ENCODE results near the gene CENPN. TPM values are rescaled to one million over a fixed set of nuclear protein-coding genes. Genes with fewer than 3 reads are reported as not detected.

The CENPN gene
- total and polyA plus RNA-seq, 2 of the 13 experiments (the other 11 are each of a cell fraction or from before 2014, with no cell fraction given), result 29.7 to 129 TPM

DNA sequence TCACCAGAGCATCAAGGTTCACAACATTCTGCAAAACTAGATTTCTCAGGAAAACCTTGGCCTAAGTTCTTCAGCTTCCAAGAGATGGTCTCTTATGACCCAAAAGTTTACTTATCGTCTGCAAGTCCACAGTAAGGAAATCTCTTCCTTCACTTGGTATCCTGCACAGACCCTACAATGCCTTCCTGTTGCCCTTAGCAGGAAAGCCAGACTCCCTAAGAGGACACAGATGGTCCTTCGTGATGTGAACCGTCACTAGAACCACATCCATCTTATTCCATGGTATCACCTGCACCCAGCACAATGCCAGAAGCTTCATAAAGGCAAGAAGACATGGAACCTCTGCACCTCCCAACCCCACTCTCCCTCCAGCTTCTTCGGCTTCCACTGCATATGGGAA is 34.4 kb upstream of the CENPN start:
- peaks cover 1 to 18% of the 10 kb centered on the region in 2 experiments; a peak in 3 of 5 replicates for H3K36me3 ChIP-seq (replicated peaks in 1 of 2; ENCODE audit: control insufficient read depth in 1 of 2, insufficient read depth in 2 of 2, low read length in 2 of 2)

DNA sequence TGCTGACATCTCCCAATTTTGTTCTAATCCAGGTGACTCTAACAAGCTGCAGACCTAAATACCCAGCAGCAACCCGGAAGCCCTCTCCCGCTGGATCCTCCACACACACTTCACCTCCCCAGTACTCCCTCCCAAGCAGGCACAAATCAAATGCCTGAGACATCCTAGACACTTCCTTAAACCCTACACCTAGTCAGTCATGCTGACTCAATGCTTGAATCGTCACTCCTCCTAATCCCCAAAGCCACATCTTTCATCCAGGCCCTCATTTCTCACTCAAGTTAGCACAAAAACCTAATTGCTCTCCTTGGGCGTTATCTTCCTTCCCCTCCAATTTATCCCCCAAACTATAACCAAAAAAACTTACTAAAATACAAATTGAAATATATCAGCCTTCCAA is 33.0 kb upstream of the CENPN start:
- DNase-seq (ENCODE audit: low spot score), result no peak
- Histone ChIP-seq H3K4me3 (replicated peaks in 1 of 3; ENCODE audit: insufficient read depth in 1 of 3, low read depth in 2 of 3, low read length in 3 of 3) (no peak overlapping the region), H3K27ac (ENCODE audit: extremely low read length, insufficient read depth, low read length) (no peak overlapping the region), H3K4me2 (ENCODE audit: low read depth, low read length) (no peak overlapping the region), H3K9ac (ENCODE audit: insufficient read depth, low read depth, low read length) (no peak overlapping the region), H4K20me1 (ENCODE audit: insufficient read depth, low read length) (no peaks in the 10 kb centered on the region), H3K79me2 (ENCODE audit: insufficient read depth, low read length) (no peaks in the 10 kb centered on the region), H3K27me3 (ENCODE audit: control insufficient read depth in 1 of 2, insufficient read depth in 2 of 2, low read length in 2 of 2) (no peaks in the 10 kb centered on the region), H2AFZ (ENCODE audit: low read length) (no peak overlapping the region), H3K4me1 (ENCODE audit: insufficient read depth, low read length) (peaks cover 6% of the 10 kb centered on the region; the same call in 1 of the 2 replicates), H3K9me3 (ENCODE audit: low read length) (no peaks in the 10 kb centered on the region), H3K36me3 (replicated peaks in 1 of 2; ENCODE audit: control insufficient read depth in 1 of 2, insufficient read depth in 2 of 2, low read length in 2 of 2) (peaks cover 1 to 25% of the 10 kb centered on the region in 2 experiments; a peak in 4 of 5 replicates)
- BruUV-seq (replicated peaks), result no TSS peak
- ChIA-PET POLR2A (no interaction called here), CTCF (ENCODE audit: low intra/inter-chr PET ratio, low total read pairs) (interaction anchor here (1.6 kb wide), 1 partner anchor 61 kb away, joined by 12 read pairs; the partner anchor contains the start of gene ATMIN)
- WGBS (ENCODE audit: low lambda C conversion rate), result 94% methylated on average over 3 of the region's 4 CpGs
- no peak for FAIRE-seq
- intact Hi-C loops (cut with micrococcal nuclease; ENCODE audit: unreplicated experiment) (loop anchor here (2.0 kb wide), 1 partner anchor 33 kb away; the partner anchor contains the start of genes CENPN and CMC2), in situ Hi-C loops (cut with HindIII; ENCODE audit: extremely low pct_ligation_motif_present, low pct_unique_long_range_greater_than_20kb) (no loop called here)
- TF ChIP-seq PRPF4 (IDR thresholded peaks at IDR 0.05; ENCODE audit: low read depth, low read length, poor library complexity, severe bottlenecking) (no peak), SRY (CRISPR knock-in tag; IDR thresholded peaks at IDR 0.05) (no peak), ZNF678 (CRISPR knock-in tag; IDR thresholded peaks at IDR 0.05) (no peak), EEA1 (CRISPR knock-in tag; IDR thresholded peaks at IDR 0.05; ENCODE audit: borderline replicate concordance) (no peak), SNAI1 (CRISPR knock-in tag; IDR thresholded peaks at IDR 0.05; ENCODE audit: borderline replicate concordance) (no peak)
- ATAC-seq, result no peak

More for the DNA sequence above, 34.4 kb upstream of the CENPN start:
- H3K27ac ChIP-seq (ENCODE audit: extremely low read length, insufficient read depth, low read length), result no peak overlapping the region
- ChIA-PET POLR2A (no interaction called here), CTCF (ENCODE audit: low intra/inter-chr PET ratio, low total read pairs) (no interaction called here)
- H3K79me2 ChIP-seq (ENCODE audit: insufficient read depth, low read length), result no peaks in the 10 kb centered on the region
- H3K9ac ChIP-seq (ENCODE audit: insufficient read depth, low read depth, low read length), result no peak overlapping the region
- H3K4me3 ChIP-seq (replicated peaks in 1 of 3; ENCODE audit: insufficient read depth in 1 of 3, low read depth in 2 of 3, low read length in 3 of 3), result no peak overlapping the region
- in situ Hi-C loops (cut with HindIII; ENCODE audit: extremely low pct_ligation_motif_present, low pct_unique_long_range_greater_than_20kb), result no loop called here
- peaks cover 12% of the 10 kb centered on the region; the same call in 1 of the 2 replicates for H3K4me1 ChIP-seq (ENCODE audit: insufficient read depth, low read length)
- FAIRE-seq, result no peak
- no peaks in the 10 kb centered on the region for H3K27me3 ChIP-seq (ENCODE audit: control insufficient read depth in 1 of 2, insufficient read depth in 2 of 2, low read length in 2 of 2)
- no peaks in the 10 kb centered on the region for H3K9me3 ChIP-seq (ENCODE audit: low read length)
- no TSS peak for BruUV-seq (replicated peaks)
- 98% methylated on average over 4 of the region's 4 CpGs for WGBS (ENCODE audit: low lambda C conversion rate)
- no peaks in the 10 kb centered on the region for H4K20me1 ChIP-seq (ENCODE audit: insufficient read depth, low read length)
- no peak overlapping the region for H2AFZ ChIP-seq (ENCODE audit: low read length)
- TF ChIP-seq MAFG (CRISPR knock-in tag; IDR thresholded peaks at IDR 0.05) (no peak), POLR2AphosphoS5 (IDR thresholded peaks at IDR 0.05; ENCODE audit: low read depth, low read length) (0 out of 2 replicates have a peak, but pooled peaks have one; percentile 9), RBM22 (optimal IDR thresholded peaks at IDR 0.05; ENCODE audit: low read length) (peak; percentile 69)
- no peak overlapping the region for H3K4me2 ChIP-seq (ENCODE audit: low read depth, low read length)
- no peak for ATAC-seq
- intact Hi-C loops (cut with micrococcal nuclease; ENCODE audit: unreplicated experiment), result no loop called here
- DNase-seq (ENCODE audit: low spot score), result no peak

Measured in HepG2 (cell line).